ENCODE data around the gene RAP1GAP2. TPM values are rescaled to one million over a fixed set of nuclear protein-coding genes. Genes with fewer than 3 reads are reported as not detected.

Gene RAP1GAP2
- total and polyA plus RNA-seq, 7 experiments from 2014 or later, result 0.54 to 95.6 (median 2.6) TPM

- Histone ChIP-seq H3K36me3 (ENCODE audit: control insufficient read depth in 2 of 3, insufficient read depth in 3 of 3, low read length in 3 of 3) (no peaks in the 10 kb centered on the region), H3K4me1 (ENCODE audit: control insufficient read depth in 2 of 2, insufficient read depth in 2 of 2, low read length in 2 of 2) (peaks cover 0 to 20% of the 10 kb centered on the region in 2 donors), H3K9me3 (ENCODE audit: control insufficient read depth in 2 of 3, low read length in 3 of 3) (no peaks in the 10 kb centered on the region), H3K27me3 (ENCODE audit: control insufficient read depth in 2 of 2, insufficient read depth in 2 of 2, low read length in 2 of 2) (no peaks in the 10 kb centered on the region), H3K4me3 (ENCODE audit: low read length) (no peak overlapping the region), H3K27ac (ENCODE audit: low read depth, low read length) (no peak overlapping the region)
- H3K4me1 Mint-ChIP-seq, result peaks cover 13 to 44% (median 41%) of the 10 kb centered on the region in 7 donors
- peak overlapping the region in 2 of 10 donors; percentile 26 to 33 for H3K4me3 Mint-ChIP-seq
- no peak for ATAC-seq
- peak overlapping the region in 5 of 9 donors; percentile 34 to 83 (median 57) for H3K27ac Mint-ChIP-seq
- peaks cover 0 to 6% (median 0%) of the 10 kb centered on the region in 5 donors for H3K36me3 Mint-ChIP-seq
- intact Hi-C loops (cut with micrococcal nuclease), result no loop called here
- H3K27me3 Mint-ChIP-seq, result peaks cover 0 to 26% (median 0%) of the 10 kb centered on the region in 5 donors
- peaks cover 0 to 1% (median 0%) of the 10 kb centered on the region in 11 donors for H3K9me3 Mint-ChIP-seq
- POLR2A ChIA-PET, result no interaction called here
- DNase-seq, result no peak
- CTCF ChIA-PET, result no interaction called here
Measured at GRCh38 chr17:2946144-2946543, 149.9 kb downstream of the RAP1GAP2 start.

- Histone ChIP-seq H3K27me3 (ENCODE audit: control insufficient read depth in 2 of 2, insufficient read depth in 2 of 2, low read length in 2 of 2) (no peaks in the 10 kb centered on the region), H3K4me3 (ENCODE audit: low read length) (no peak overlapping the region), H3K27ac (ENCODE audit: low read depth, low read length) (no peak overlapping the region), H3K4me1 (ENCODE audit: control insufficient read depth in 2 of 2, insufficient read depth in 2 of 2, low read length in 2 of 2) (peaks cover 0 to 20% of the 10 kb centered on the region in 2 donors), H3K9me3 (ENCODE audit: control insufficient read depth in 2 of 3, low read length in 3 of 3) (no peaks in the 10 kb centered on the region), H3K36me3 (ENCODE audit: control insufficient read depth in 2 of 3, insufficient read depth in 3 of 3, low read length in 3 of 3) (no peaks in the 10 kb centered on the region)
- intact Hi-C loops (cut with micrococcal nuclease), result no loop called here
- Mint-ChIP-seq H3K27me3 (peaks cover 0 to 26% (median 0%) of the 10 kb centered on the region in 5 donors), H3K9me3 (peaks cover 0 to 1% (median 0%) of the 10 kb centered on the region in 11 donors), H3K4me1 (peaks cover 13 to 47% (median 42%) of the 10 kb centered on the region in 7 donors), H3K4me3 (peak overlapping the region in 1 of 10 donors; percentile 35), H3K36me3 (peaks cover 0 to 10% (median 0%) of the 10 kb centered on the region in 5 donors), H3K27ac (peak overlapping the region in 1 of 9 donors; percentile 65)
- no peak for DNase-seq
- ATAC-seq, result no peak
- ChIA-PET POLR2A (no interaction called here), CTCF (interaction anchor here (0.7 kb wide), 1 partner anchor 856 kb away, joined by 3 read pairs; no protein-coding TSS in a partner anchor)
Measured at GRCh38 chr17:2947588-2947950, 151.3 kb downstream of the RAP1GAP2 start.

GRCh38 chr17:2947996-2948550, 151.8 kb downstream of the RAP1GAP2 start:
- Mint-ChIP-seq H3K36me3 (peaks cover 0 to 10% (median 0%) of the 10 kb centered on the region in 5 donors), H3K27ac (peak overlapping the region in 2 of 9 donors; percentile 25 to 65), H3K4me1 (peaks cover 13 to 45% (median 40%) of the 10 kb centered on the region in 7 donors), H3K9me3 (peaks cover 0 to 1% (median 0%) of the 10 kb centered on the region in 11 donors), H3K4me3 (peak overlapping the region in 1 of 10 donors; percentile 35), H3K27me3 (peaks cover 0 to 23% (median 0%) of the 10 kb centered on the region in 5 donors)
- Histone ChIP-seq H3K4me3 (ENCODE audit: low read length) (no peak overlapping the region), H3K9me3 (ENCODE audit: control insufficient read depth in 2 of 3, low read length in 3 of 3) (no peaks in the 10 kb centered on the region), H3K4me1 (ENCODE audit: control insufficient read depth in 2 of 2, insufficient read depth in 2 of 2, low read length in 2 of 2) (peaks cover 0 to 20% of the 10 kb centered on the region in 2 donors), H3K36me3 (ENCODE audit: control insufficient read depth in 2 of 3, insufficient read depth in 3 of 3, low read length in 3 of 3) (no peaks in the 10 kb centered on the region), H3K27ac (ENCODE audit: low read depth, low read length) (no peak overlapping the region), H3K27me3 (ENCODE audit: control insufficient read depth in 2 of 2, insufficient read depth in 2 of 2, low read length in 2 of 2) (no peaks in the 10 kb centered on the region)
- ChIA-PET CTCF (interaction anchor here (0.7 kb wide), 1 partner anchor 857 kb away, joined by 3 read pairs; no protein-coding TSS in a partner anchor), POLR2A (no interaction called here)
- no peak for DNase-seq
- intact Hi-C loops (cut with micrococcal nuclease), result no loop called here
- ATAC-seq, result no peak

GRCh38 chr17:2948721-2949468, 152.7 kb downstream of the RAP1GAP2 start:
- Mint-ChIP-seq H3K4me1 (peaks cover 6 to 39% (median 32%) of the 10 kb centered on the region in 7 donors), H3K27me3 (peaks cover 0 to 16% (median 0%) of the 10 kb centered on the region in 5 donors), H3K4me3 (no peak overlapping the region), H3K9me3 (peaks cover 0 to 1% (median 0%) of the 10 kb centered on the region in 11 donors), H3K27ac (peak overlapping the region in 1 of 9 donors; percentile 17), H3K36me3 (peaks cover 0 to 10% (median 0%) of the 10 kb centered on the region in 5 donors)
- ATAC-seq (no peak), DNase-seq (no peak)
- Histone ChIP-seq H3K27me3 (ENCODE audit: control insufficient read depth in 2 of 2, insufficient read depth in 2 of 2, low read length in 2 of 2) (no peaks in the 10 kb centered on the region), H3K9me3 (ENCODE audit: control insufficient read depth in 2 of 3, low read length in 3 of 3) (no peaks in the 10 kb centered on the region), H3K4me1 (ENCODE audit: control insufficient read depth in 2 of 2, insufficient read depth in 2 of 2, low read length in 2 of 2) (peaks cover 0 to 17% of the 10 kb centered on the region in 2 donors), H3K27ac (ENCODE audit: low read depth, low read length) (no peak overlapping the region), H3K36me3 (ENCODE audit: control insufficient read depth in 2 of 3, insufficient read depth in 3 of 3, low read length in 3 of 3) (no peaks in the 10 kb centered on the region), H3K4me3 (ENCODE audit: low read length) (no peak overlapping the region)
- CTCF ChIA-PET, result no interaction called here
- POLR2A ChIA-PET, result interaction anchor here (0.6 kb wide), 1 partner anchor 1667 kb away, joined by 4 read pairs; no protein-coding TSS in a partner anchor
- intact Hi-C loops (cut with micrococcal nuclease), result no loop called here

- Histone ChIP-seq H3K9me3 (ENCODE audit: control insufficient read depth in 2 of 3, low read length in 3 of 3) (no peaks in the 10 kb centered on the region), H3K27me3 (ENCODE audit: control insufficient read depth in 2 of 2, insufficient read depth in 2 of 2, low read length in 2 of 2) (no peaks in the 10 kb centered on the region), H3K27ac (ENCODE audit: low read depth, low read length) (no peak overlapping the region), H3K36me3 (ENCODE audit: control insufficient read depth in 2 of 3, insufficient read depth in 3 of 3, low read length in 3 of 3) (no peaks in the 10 kb centered on the region), H3K4me1 (ENCODE audit: control insufficient read depth in 2 of 2, insufficient read depth in 2 of 2, low read length in 2 of 2) (peaks cover 0 to 10% of the 10 kb centered on the region in 2 donors), H3K4me3 (ENCODE audit: low read length) (no peak overlapping the region)
- no peak overlapping the region for H3K27ac Mint-ChIP-seq
- intact Hi-C loops (cut with micrococcal nuclease), result no loop called here
- H3K4me3 Mint-ChIP-seq, result peak overlapping the region in 1 of 10 donors; percentile 38
- peaks cover 0 to 10% (median 0%) of the 10 kb centered on the region in 5 donors for H3K27me3 Mint-ChIP-seq
- ChIA-PET CTCF (no interaction called here), POLR2A (interaction anchor here (0.6 kb wide), 1 partner anchor 1667 kb away, joined by 4 read pairs; no protein-coding TSS in a partner anchor)
- ATAC-seq (no peak), DNase-seq (no peak)
- peaks cover 0 to 10% (median 0%) of the 10 kb centered on the region in 5 donors for H3K36me3 Mint-ChIP-seq
- no peaks in the 10 kb centered on the region for H3K9me3 Mint-ChIP-seq
- H3K4me1 Mint-ChIP-seq, result peaks cover 0 to 32% (median 26%) of the 10 kb centered on the region in 7 donors
Measured at GRCh38 chr17:2949469-2950044, 153.3 kb downstream of the RAP1GAP2 start.

- H3K27me3 Mint-ChIP-seq, result peaks cover 0 to 13% (median 0%) of the 10 kb centered on the region in 5 donors
- Histone ChIP-seq H3K36me3 (ENCODE audit: control insufficient read depth in 2 of 3, insufficient read depth in 3 of 3, low read length in 3 of 3) (no peaks in the 10 kb centered on the region), H3K27me3 (ENCODE audit: control insufficient read depth in 2 of 2, insufficient read depth in 2 of 2, low read length in 2 of 2) (no peaks in the 10 kb centered on the region), H3K9me3 (ENCODE audit: control insufficient read depth in 2 of 3, low read length in 3 of 3) (no peaks in the 10 kb centered on the region), H3K27ac (ENCODE audit: low read depth, low read length) (no peak overlapping the region), H3K4me1 (ENCODE audit: control insufficient read depth in 2 of 2, insufficient read depth in 2 of 2, low read length in 2 of 2) (peaks cover 6% of the 10 kb centered on the region in 2 donors), H3K4me3 (ENCODE audit: low read length) (no peak overlapping the region)
- DNase-seq (no peak), ATAC-seq (no peak)
- ChIA-PET POLR2A (no interaction called here), CTCF (no interaction called here)
- H3K27ac Mint-ChIP-seq, result no peak overlapping the region
- H3K36me3 Mint-ChIP-seq, result peaks cover 0 to 10% (median 0%) of the 10 kb centered on the region in 5 donors
- no peak overlapping the region for H3K4me3 Mint-ChIP-seq
- H3K4me1 Mint-ChIP-seq, result peaks cover 10 to 32% (median 27%) of the 10 kb centered on the region in 7 donors
- intact Hi-C loops (cut with micrococcal nuclease), result no loop called here
- no peaks in the 10 kb centered on the region for H3K9me3 Mint-ChIP-seq
Measured at GRCh38 chr17:2950846-2951245, 154.6 kb downstream of the RAP1GAP2 start.
